ENCODE data around the gene GTPBP2.
A peak's percentile ranks its signal among the peaks of the same experiment; 100 is the strongest.
"Not testable (repeated sequence)": the region's sequence is repeated elsewhere in the genome, so short reads cannot be mapped to it uniquely, and the experiment has no call there.

The GTPBP2 gene

GRCh38 chr6:43629104-43629504, at the start of gene GTPBP2:
Gene GTPBP2 (minus strand): TSS chr6:43629264. CDS start chr6:43629162, 102 bp downstream.
- peak; percentile 92 for FAIRE-seq

DNA sequence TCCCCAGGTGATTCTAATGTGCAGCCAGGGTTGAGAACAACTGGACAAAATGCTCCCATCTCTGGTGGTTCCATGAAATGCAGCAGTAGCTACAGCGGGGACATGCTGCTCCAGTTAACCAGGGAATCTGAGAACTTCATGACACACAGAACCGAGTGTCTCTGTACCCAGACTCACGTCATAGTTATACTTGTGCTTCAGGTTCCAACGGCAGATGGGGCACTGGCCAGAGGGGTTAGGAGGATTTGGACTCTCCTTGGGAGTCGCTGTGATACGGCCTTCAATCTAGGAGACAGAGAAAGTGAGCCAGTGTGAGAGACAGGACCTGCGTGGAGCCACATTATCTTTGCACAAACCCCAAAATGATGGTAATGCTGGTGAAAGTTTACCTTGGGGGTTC, 49.3 kb upstream of the GTPBP2 start:
- no peak for FAIRE-seq

GRCh38 chr6:43677759-43678158, 48.7 kb upstream of the GTPBP2 start:
- no peak for FAIRE-seq

GRCh38 chr6:43676962-43677606, 48.0 kb upstream of the GTPBP2 start:
- FAIRE-seq = no peak

DNA sequence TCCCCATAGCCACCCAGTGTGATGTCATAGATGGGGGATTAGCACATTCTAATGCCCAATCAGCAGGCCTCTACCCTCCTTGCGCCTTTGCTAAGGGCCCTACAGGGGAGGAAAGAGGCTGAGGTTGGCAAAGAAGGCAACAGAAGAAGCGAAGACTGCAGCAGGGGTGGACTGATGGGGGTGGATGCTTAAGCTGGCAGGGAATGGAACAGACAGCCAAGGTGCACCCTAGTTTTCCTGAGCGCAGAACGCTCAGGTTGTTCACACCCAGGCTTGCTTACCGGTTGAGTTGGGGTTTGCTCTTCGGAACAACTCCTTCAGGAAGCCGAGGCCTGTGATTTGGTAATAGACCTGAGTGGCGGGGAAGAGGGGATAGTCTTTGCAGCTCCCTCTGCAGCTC, 45.9 kb upstream of the GTPBP2 start:
- FAIRE-seq = no peak

DNA sequence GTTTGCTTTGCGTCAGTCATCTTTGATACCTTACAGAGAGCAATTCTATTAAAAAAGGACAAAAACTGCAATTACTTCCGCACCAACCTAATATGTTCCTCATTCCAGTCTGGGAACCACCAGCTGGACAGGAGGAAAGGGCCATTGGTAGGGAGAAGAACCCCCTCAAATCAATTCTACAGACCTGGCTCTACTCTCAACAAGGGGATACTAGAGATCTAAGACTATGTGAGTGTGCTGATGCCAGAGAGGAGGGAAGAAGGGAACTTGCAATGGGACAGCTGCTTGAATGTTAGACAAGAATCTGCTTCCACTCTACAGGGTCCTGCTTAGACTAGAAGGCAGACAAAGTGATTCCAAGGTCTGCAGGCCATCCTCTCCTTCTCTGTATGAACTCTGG, 45.2 kb upstream of the GTPBP2 start:
- no peak for FAIRE-seq

DNA sequence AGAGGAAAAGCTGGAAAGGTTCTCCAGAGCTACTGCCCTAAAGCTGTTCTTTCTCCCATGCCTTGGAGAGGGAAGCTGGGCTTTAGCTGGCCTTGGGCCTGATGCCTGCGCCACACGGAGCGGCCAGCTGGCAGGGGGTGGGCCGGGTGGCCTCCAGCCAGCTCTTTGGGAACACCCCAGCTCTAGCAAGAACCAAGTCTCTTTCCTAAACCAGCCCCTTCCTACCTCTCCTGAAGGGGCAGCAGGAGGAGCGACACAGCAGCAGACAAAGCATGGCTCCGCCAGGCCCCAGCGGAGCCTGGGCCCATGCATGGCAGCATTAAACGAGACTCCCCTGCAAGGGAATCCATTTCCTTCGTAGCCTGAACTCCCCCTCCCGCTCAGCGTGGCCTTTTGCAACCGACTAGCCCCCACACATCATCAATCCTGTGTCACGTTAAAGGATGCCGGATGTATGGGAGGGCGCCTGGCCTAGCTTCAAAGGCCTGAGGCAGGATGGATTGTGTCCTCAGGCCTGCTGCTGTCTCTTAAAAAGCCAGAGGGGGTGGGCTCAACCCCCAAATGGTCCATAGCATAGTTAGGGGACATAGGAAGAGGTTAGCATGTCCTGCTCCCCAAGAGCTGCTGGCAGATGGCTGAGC, 44.5 kb upstream of the GTPBP2 start:
- no peak for FAIRE-seq

DNA sequence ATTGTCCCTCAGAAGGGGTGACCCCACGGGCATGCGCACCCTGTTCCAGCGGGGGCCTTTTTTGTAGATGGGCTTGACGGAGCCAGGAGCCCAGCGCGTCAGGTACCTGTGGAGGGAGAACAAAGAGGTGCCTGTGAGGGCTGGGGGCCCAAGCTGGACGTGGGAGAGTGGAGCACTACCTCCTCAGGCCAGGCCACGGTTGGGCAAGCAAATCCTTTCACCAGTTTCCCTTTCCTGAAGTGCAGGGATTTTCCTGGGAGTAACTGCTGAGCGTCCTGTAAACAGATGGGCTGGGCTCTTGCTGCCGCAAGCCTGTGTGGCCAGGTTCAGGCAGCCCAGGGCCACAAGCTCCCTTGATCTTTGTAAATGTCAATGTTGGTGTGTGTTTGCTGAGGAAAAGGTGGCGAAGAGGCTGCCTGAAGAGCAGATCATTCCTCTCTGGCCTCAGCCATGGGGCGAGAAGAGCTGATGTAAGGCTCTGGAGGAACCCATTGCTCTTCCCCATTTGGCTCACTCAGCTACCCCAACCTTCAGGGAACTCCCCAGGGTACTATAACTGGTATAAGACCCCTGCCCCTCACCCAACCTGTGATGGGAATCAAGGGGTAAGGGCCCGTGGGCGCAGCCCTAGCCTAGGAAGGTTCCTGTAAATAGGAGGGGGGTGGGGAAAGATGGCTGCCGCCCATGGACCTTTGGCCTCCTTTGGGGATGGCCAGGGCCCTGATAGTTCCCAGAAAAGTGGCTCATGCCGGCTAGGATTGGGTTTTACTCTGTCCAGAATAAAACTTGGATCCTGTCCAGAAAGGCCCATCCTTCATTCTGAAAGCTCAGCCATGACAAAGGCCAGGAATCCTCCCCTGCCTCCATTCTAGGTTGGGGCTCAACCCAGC, 43.0 kb upstream of the GTPBP2 start:
- no peak for FAIRE-seq

- no peak for FAIRE-seq
Measured at GRCh38 chr6:43671011-43671800, 42.1 kb upstream of the GTPBP2 start.

GRCh38 chr6:43670623-43670986, 41.5 kb upstream of the GTPBP2 start:
- no peak for FAIRE-seq

DNA sequence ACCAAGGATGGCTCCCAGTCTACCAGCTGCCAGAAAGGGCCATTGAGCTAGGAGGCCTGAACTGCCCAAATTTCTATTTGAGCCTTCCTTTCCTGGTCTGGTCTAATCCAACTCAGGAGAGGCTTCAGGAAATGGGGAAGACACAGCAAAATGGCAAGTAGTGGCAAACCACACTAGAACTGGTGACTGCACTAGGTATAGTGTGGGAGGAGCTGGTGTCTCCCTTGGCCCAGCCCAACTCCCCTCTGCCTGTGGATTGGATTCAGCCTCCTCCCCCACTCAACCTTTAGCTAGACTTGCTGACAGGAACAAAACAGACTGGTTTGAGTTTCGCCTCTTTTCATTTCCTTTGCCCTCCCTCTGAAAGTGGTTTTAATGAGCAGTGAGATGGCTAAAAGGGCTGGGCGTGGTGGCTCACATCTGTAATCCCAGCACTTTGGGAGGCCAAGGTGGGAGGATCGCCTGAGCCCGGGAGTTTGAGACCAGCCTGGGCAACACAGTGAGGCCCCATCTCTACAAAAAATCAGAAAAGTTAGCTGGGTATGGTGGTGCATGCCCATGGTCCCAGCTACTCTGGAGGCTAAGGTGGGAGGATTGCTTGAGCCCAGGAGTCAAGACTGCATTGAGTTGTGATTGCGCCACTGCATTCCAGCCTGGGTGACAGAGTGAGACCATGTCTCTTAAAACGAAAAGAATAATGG, 41.0 kb upstream of the GTPBP2 start:
- FAIRE-seq = no peak

DNA sequence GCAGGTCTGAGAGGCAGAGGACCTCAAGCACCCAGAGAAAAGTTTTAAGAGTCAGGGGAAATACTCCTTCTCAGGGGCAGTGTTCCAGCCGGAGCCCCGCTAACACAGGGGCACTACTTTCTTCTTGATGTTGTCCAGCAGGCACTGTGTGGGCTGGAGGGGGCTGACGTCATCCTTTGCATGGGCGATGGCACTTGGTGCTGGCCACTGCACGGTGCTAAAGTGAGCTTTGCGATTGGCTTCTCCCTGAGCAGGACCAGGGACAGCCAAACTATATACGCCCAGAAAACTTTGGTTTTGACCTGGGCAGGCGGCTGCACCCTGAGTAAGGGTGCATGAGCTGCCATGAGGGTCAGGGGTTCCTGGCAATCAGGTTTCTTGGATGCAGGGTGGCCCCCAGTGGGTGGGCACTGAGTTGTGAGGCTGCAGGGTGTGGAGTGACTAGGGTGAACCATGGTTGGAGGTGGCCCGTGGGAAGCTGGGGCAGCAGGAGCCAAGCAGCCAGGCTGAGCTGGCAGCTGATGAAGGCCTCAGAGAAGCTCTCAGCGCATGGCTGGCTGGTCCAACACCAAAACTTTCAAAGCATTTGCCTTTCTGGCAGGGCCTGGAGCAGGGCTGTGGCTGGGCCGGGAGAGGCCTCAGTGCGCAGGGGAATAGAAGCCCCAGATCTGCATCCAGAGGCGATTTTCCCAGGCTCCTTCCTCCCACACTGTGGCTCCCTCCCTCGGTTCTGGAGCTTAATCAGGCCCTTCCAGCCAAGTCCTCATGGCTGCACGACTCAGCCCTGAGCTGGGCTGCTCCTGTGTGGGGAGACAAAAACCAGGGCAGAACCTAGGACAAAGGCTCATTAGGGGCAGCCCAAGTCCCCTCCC, 40.2 kb upstream of the GTPBP2 start:
- no peak for FAIRE-seq

GRCh38 chr6:43668151-43669028, 39.3 kb upstream of the GTPBP2 start:
- no peak for FAIRE-seq

DNA sequence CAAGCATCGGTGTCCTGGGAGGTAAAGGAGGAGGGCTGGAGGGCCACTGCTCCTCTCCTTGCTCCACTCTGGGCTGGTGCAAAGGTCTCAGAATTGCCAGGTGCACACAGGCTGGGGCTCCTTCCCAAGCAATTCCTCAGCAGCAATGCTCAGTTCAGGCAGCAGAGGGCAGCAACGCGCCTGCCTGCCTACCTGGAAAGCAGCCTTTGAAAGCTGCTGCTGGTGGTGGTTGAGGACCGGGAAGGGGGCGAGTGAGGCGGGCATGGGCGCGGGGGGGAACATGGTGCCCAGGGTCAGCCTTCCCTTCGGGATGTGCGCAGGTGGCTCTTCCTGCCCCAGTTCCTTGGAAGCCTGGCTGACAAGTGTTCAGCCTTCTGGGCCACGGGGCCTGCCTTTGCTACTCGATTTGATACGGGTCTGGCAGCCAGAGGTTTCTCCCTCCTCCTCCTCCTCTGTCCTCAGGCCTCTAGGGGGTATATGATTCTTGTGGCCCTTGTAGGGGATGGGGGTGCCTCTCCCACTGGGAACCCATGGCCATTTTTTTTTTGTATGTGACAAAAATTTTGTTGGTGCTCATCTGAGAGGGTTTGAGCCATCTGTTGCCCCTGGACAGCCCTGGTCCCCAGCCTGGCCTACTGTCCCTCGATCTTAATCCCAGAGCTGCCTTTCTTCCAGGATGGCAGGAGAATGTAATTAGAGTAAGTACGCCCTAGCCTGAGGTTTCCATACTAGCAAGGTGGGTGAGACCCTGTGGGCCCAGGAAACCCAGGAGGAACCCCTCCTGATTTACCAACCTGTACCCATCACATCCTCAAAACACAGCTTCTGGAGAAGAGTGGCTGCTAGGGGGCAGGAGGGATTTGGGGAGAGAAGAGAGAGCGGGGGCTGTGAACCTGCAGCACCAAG, 38.4 kb upstream of the GTPBP2 start:
- no peak for FAIRE-seq

- FAIRE-seq = no peak
Measured at GRCh38 chr6:43666196-43666920, 37.3 kb upstream of the GTPBP2 start.

DNA sequence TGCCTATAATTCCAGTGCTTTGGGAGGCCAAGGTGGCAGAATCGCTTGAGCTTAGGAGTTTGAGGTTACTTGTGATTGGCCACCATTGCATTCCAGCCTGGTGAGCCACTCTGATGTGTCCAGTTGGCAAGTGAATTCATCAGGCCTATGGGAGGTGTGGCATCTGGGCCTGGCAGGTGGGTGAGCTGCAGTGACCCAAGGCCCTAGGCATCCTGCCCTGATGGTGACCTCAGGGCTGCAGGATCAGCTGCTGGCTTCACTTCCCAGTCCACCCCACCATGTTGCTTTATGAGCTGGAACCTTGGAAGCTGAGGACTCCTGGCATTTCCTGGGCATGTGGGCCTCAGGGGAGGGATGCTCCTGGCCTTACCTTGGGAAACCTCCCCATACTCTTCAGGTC, 36.3 kb upstream of the GTPBP2 start:
- FAIRE-seq = no peak

DNA sequence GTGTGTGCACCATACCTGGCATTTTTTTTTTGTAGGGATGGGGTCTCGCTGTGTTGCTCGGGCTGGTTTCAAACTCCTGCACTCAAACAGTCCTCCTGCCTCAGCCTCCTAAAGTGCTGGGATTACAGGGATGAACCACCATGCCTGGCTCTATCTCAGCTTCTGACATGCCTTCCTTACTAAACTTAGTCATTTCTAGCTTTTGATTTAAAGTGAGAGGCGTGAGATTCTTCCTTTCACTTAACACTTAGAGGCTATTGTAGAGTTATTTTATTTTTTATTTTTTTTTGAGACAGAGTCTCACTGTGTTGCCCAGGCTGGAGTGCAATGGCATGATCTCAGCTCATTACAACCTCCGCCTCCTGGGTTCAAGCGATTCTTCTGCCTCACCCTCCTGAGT, 33.9 kb upstream of the GTPBP2 start:
- not testable (repeated sequence) for FAIRE-seq

GRCh38 chr6:43658161-43658560, 29.1 kb upstream of the GTPBP2 start:
- FAIRE-seq = no peak

All from A204.1 (cell line).